Medulla oblongata (tissue), 1 donor: ENCODE measurements around the gene ANKRD22.
A peak's percentile ranks its signal among the peaks of the same experiment; 100 is the strongest.

Source experiments
- DNase-seq: peaks from one replicate; pipeline ENCODE4 v3.0.0-alpha.2; 2015; ENCODE audit errors: extremely low spot score

The ANKRD22 gene

GRCh38 chr10:88800152-88801125 is 51.2 kb downstream of the ANKRD22 start:
- no peak for DNase-seq

DNA sequence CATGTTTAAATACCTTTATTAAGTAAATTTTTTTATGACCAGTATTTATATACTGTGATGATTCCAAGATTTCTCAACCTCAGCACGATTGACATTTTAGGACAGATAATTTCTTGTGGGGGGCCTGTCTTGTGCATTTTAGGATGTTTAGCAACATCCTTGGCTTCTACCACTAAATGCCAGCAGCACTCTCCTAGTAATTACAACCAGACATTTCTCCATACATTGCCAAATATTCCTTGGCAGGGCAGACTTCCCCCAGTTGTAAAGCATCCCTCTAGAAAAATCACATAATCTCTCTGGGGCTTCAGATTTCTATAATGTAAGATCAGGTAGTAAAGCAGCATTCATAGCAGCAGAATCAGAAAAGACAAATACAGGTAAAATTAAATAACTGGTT is 56.9 kb downstream of the ANKRD22 start:
- DNase-seq: no peak

GRCh38 chr10:88793712-88794299 is 57.8 kb downstream of the ANKRD22 start:
- DNase-seq: no peak

- peak; percentile 84 for DNase-seq
These were observed 59.0 kb downstream of the ANKRD22 start for GRCh38 chr10:88792661-88793060.

DNA sequence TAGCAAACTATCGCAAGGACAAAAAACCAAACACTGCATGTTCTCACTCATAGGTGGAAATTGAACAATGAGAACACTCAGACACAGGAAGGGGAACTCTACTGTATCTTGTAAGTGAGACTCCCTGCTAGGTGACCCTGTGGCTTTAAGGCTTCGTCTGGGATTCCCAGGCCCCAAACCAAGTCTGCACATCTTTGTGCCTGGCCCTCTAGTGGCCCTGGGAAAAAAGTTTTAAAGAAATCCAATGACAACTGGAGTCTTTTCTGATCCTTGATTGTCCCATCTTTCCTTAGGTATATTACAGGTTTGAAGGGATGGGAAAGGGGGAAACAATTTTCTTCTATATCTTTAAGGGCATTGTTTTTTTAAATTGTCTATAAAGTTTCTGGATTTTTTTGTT is 59.7 kb downstream of the ANKRD22 start:
- peak; percentile 10 for DNase-seq

GRCh38 chr10:88788924-88789323 is 62.7 kb downstream of the ANKRD22 start:
- no peak for DNase-seq

GRCh38 chr10:88787463-88787862 is 64.2 kb downstream of the ANKRD22 start:
- no peak for DNase-seq

GRCh38 chr10:88786032-88786770 is 65.4 kb downstream of the ANKRD22 start:
- no peak for DNase-seq

GRCh38 chr10:88783724-88784123 is 67.9 kb downstream of the ANKRD22 start:
- no peak for DNase-seq

DNA sequence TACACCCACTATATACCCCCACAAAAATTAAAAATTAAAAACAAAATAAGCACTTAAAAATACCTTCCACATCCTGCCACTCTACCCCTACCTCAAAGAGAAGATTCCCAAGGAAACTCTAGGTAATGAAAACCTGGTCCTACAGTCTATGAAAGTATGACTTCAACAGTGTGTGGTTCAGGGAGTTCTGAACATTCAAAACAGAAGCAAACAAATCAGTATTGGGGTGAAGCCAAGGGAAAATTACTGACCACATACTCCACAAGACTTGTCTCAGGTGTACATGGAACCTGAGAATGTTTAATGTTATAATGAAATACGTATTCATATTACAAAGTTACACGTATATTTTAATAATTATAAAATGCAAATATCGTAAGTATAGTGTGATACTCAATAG is 69.4 kb downstream of the ANKRD22 start:
- DNase-seq: no peak

- no peak for DNase-seq
These were observed 70.4 kb downstream of the ANKRD22 start for GRCh38 chr10:88781206-88781605.
